Caco-2 (cell line): ENCODE results near the gene KRT16. TPM values are rescaled to one million over a fixed set of nuclear protein-coding genes. Genes with fewer than 3 reads are reported as not detected.

Source experiments
- BruUV-seq: library from RNA; stranded (reverse); fragments of 400-500 nt; replicated peaks from 2 replicates; lab custom pipeline; 2021; lab: Mats Ljungman, UMichigan
- CTCF ChIA-PET: fragments of 300-600 bp; sonication (Branson Sonifier 250); formaldehyde crosslinking; loops from one replicate; lab custom pipeline; 2022; ENCODE audit warnings: antibody characterized with exemption; lab: Charles Lee
- POLR2A ChIA-PET: fragments of 300-600 bp; sonication (Branson Sonifier 250); formaldehyde crosslinking; loops from one replicate; lab custom pipeline; 2022; ENCODE audit warnings: antibody characterized with exemption; lab: Charles Lee
- DNase-seq, 2 experiments: peaks; one replicate each; pipeline versions ENCODE4 v3.0.0 to v3.0.0-alpha.2; 2020 to 2022
- H3K27me3 ChIP-seq: replicated peaks from 2 replicates; pipeline ENCODE4 v1.6.0; 2011; ENCODE audit warnings: low read length; ENCODE audit not compliant: control insufficient read depth, insufficient read depth
- H3K36me3 ChIP-seq: 2 replicates; pipeline ENCODE4 v1.5.1; 2011; ENCODE audit warnings: low read length; ENCODE audit not compliant: control insufficient read depth, insufficient read depth
- H3K4me1 ChIP-seq: fragments of 250-450 bp; sonication (Bioruptor Pico); 2 replicates; pipeline ENCODE4 v1.5.1; 2020; ENCODE audit warnings: mild to moderate bottlenecking
- H3K4me3 ChIP-seq: 2 replicates; pipeline ENCODE4 v1.5.1; 2011; ENCODE audit warnings: low read depth, mild to moderate bottlenecking, control low read depth, low read length
- H3K9me3 ChIP-seq: fragments of 250-450 bp; sonication (Bioruptor Pico); 2 replicates; pipeline ENCODE4 v1.5.1; 2020; ENCODE audit warnings: mild to moderate bottlenecking, moderate library complexity
- H3K27ac Mint-ChIP-seq: one replicate; pipeline ENCODE4 v1.8.0; 2022; ENCODE audit warnings: mixed read lengths; ENCODE audit not compliant: unreplicated experiment
- H3K27me3 Mint-ChIP-seq: one replicate; pipeline ENCODE4 v1.8.0; 2022; ENCODE audit warnings: mixed read lengths; ENCODE audit not compliant: insufficient read depth, unreplicated experiment
- H3K36me3 Mint-ChIP-seq: one replicate; pipeline ENCODE4 v1.8.0; 2022; ENCODE audit warnings: mild to moderate bottlenecking, mixed read lengths; ENCODE audit not compliant: insufficient read depth, unreplicated experiment
- H3K4me1 Mint-ChIP-seq: one replicate; pipeline ENCODE4 v1.8.0; 2022; ENCODE audit warnings: low read depth, mixed read lengths; ENCODE audit not compliant: unreplicated experiment
- H3K4me3 Mint-ChIP-seq: one replicate; pipeline ENCODE4 v1.8.0; 2022; ENCODE audit warnings: mild to moderate bottlenecking, moderate library complexity, mixed read lengths; ENCODE audit not compliant: unreplicated experiment
- H3K9me3 Mint-ChIP-seq: one replicate; pipeline ENCODE4 v1.8.0; 2022; ENCODE audit warnings: mixed read lengths; ENCODE audit not compliant: unreplicated experiment
- intact Hi-C: fragments of 100-400 bp; cut with micrococcal nuclease; formaldehyde crosslinking; loops from one replicate; pipeline ENCODE4 v1.10.0; 2022; ENCODE audit not compliant: unreplicated experiment
- total RNA-seq: library from RNA; stranded (reverse); gene quantifications from 2 replicates; pipeline ENCODE4 v1.2.3, GENCODE V29; 2022
- TF ChIP-seq, protein P1 (sequence below), 2 experiments: fragments of 200-600 bp in 1 of 2; IDR thresholded peaks; 1 replicate in 1 of 2; 2 replicates in 1 of 2; pipeline versions ENCODE4 v1.5.1 to v1.8.0; 2011 to 2022; ENCODE audit warnings: antibody characterized with exemption in 1 of 2, control low read depth in 1 of 2, inconsistent platforms in 1 of 2, low read depth in 1 of 2, low read length in 1 of 2, mild to moderate bottlenecking in 1 of 2, moderate library complexity in 1 of 2; ENCODE audit not compliant: insufficient read depth in 1 of 2, severe bottlenecking in 1 of 2, unreplicated experiment in 1 of 2

The KRT16 gene
- total RNA-seq, 1 experiment from 2014 or later: not detected

DNA sequence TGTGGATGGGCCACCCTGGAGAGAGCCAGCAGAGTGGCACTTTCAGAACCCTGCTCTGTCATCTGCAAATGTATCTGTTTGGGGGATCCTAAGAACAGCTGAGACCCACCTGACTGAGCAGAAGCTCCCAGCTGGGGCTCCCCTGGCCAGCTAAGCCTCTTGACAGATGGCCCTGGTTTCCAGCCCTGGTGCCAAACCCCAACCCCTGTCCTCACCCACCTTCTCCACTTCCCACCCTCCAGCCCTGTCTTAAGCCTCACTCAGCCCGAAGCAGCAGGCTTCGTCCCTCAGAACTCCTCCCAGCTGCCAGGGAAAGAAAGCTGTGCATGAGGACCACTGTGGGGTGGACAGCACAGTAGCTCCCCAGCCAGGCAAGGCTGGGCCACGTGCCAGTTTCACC is 37.2 kb downstream of the KRT16 start:
- CTCF ChIA-PET: interaction anchor here (1.2 kb wide), 1 partner anchor 88 kb away, joined by 4 read pairs; no protein-coding TSS in a partner anchor
- no peaks in the 10 kb centered on the region for H3K27me3 Mint-ChIP-seq
- H3K27ac Mint-ChIP-seq: no peak overlapping the region
- H3K27me3 ChIP-seq: peaks cover 2% of the 10 kb centered on the region; the same call in 1 of the 2 replicates
- intact Hi-C loops: no loop called here
- no peaks in the 10 kb centered on the region for H3K36me3 Mint-ChIP-seq
- no peaks in the 10 kb centered on the region for H3K9me3 ChIP-seq
- H3K4me1 ChIP-seq: 0 out of 2 replicates have a peak, but pooled peaks cover 4% of the 10 kb centered on the region
- no peak overlapping the region for H3K4me3 ChIP-seq
- H3K36me3 ChIP-seq: no peaks in the 10 kb centered on the region
- TF ChIP-seq, protein P1, sequence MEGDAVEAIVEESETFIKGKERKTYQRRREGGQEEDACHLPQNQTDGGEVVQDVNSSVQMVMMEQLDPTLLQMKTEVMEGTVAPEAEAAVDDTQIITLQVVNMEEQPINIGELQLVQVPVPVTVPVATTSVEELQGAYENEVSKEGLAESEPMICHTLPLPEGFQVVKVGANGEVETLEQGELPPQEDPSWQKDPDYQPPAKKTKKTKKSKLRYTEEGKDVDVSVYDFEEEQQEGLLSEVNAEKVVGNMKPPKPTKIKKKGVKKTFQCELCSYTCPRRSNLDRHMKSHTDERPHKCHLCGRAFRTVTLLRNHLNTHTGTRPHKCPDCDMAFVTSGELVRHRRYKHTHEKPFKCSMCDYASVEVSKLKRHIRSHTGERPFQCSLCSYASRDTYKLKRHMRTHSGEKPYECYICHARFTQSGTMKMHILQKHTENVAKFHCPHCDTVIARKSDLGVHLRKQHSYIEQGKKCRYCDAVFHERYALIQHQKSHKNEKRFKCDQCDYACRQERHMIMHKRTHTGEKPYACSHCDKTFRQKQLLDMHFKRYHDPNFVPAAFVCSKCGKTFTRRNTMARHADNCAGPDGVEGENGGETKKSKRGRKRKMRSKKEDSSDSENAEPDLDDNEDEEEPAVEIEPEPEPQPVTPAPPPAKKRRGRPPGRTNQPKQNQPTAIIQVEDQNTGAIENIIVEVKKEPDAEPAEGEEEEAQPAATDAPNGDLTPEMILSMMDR (IDR thresholded peaks at IDR 0.05; ENCODE audit: insufficient read depth in 1 of 2, low read depth in 1 of 2, low read length in 1 of 2, severe bottlenecking in 1 of 2, unreplicated experiment in 1 of 2): no peak
- POLR2A ChIA-PET: no interaction called here
- H3K4me3 Mint-ChIP-seq: no peak overlapping the region
- no peak for DNase-seq
- BruUV-seq: no TSS peak
- peaks cover 8% of the 10 kb centered on the region for H3K4me1 Mint-ChIP-seq
- H3K9me3 Mint-ChIP-seq: no peaks in the 10 kb centered on the region

DNA sequence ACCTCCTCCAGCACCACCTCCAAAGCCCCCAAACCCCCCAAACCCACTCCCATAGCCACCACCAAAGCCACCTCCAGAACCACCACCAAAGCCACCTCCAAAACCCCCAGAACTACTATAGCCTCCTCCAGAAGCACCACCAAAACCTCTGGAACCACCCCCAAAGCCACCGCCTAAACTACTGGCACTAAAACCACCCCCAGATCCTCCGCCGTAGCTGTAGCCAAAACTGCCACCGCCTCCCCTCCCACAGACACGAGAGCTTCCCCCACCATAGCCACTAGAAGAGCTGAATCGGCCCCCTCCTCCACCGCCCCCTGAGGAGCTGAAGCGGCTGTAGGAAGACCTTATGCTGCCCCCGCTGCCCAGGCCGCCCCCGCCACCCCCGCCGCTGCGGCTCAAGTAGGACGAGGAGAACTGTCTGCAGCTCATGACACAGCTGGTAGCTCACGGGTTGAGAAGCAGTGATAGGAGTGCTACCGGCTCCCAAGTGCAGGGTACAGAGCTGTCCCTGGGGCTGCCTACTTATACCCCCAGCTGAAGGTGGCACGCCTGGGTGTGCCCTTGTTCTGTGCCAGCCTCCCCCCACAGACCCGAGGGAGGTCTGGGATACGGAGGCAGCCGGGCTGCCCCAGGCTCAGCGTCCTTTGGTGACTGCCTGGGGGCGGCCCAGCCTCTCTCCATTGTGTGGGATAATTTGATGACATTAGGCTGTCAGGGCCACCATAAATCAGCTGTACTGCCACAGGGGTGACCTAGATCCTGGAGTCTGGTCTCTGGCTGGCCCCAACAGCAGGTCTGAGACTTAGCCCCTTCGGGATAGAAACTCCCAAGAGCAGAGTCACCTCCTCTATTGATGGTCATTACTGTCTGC is 40.8 kb downstream of the KRT16 start, which contains the start of gene KRT9:
TSS of gene KRT9 (minus strand) at position 499 of the 874 bp plus-strand sequence. CDS start at position 432, 67 bp downstream.
- Mint-ChIP-seq H3K27me3 (no peaks in the 10 kb centered on the region), H3K4me1 (peaks cover 8% of the 10 kb centered on the region), H3K27ac (no peak within 1 kb of the TSS), H3K36me3 (no peaks in the 10 kb centered on the region), H3K9me3 (no peaks in the 10 kb centered on the region), H3K4me3 (no peak within 1 kb of the TSS)
- Histone ChIP-seq H3K4me3 (no peak within 1 kb of the TSS), H3K9me3 (no peaks in the 10 kb centered on the region), H3K4me1 (no peaks in the 10 kb centered on the region), H3K36me3 (no peaks in the 10 kb centered on the region), H3K27me3 (peaks cover 2% of the 10 kb centered on the region; the same call in 1 of the 2 replicates)
- no peak for DNase-seq
- TF ChIP-seq, protein P1 (IDR thresholded peaks at IDR 0.05; ENCODE audit: insufficient read depth in 1 of 2, low read depth in 1 of 2, low read length in 1 of 2, severe bottlenecking in 1 of 2, unreplicated experiment in 1 of 2): no peak
- CTCF ChIA-PET: interaction anchor here (0.7 to 3.2 kb wide), 2 partner anchors 23 to 27 kb away, joined by 8 to 9 read pairs; no protein-coding TSS in a partner anchor
- POLR2A ChIA-PET: no interaction called here
- no TSS peak for BruUV-seq
- intact Hi-C loops: no loop called here

DNA sequence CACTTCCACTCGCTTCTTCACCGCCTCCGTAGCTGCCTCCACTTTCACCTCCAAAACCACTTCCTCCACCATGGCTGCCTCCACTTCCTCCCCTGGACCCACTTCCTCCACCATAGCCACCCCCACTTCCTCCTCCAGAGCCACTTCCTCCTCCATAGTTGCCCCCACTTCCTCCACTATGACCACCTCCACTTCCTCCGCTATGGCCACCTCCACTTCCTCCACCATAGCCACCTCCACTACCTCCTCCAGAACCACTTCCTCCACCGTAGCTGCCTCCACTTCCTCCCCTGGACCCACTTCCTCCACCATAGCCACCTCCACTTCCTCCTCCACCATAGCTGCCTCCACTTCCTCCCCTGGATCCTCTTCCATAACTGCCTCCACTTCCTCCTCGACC is 45.2 kb downstream of the KRT16 start:
- Histone ChIP-seq H3K4me3 (no peak overlapping the region), H3K27me3 (no peaks in the 10 kb centered on the region), H3K4me1 (0 out of 2 replicates have a peak, but pooled peaks cover 5% of the 10 kb centered on the region), H3K36me3 (no peaks in the 10 kb centered on the region), H3K9me3 (no peaks in the 10 kb centered on the region)
- Mint-ChIP-seq H3K27me3 (no peaks in the 10 kb centered on the region), H3K27ac (no peak overlapping the region), H3K4me1 (peaks cover 11% of the 10 kb centered on the region), H3K36me3 (no peaks in the 10 kb centered on the region), H3K4me3 (no peak overlapping the region), H3K9me3 (no peaks in the 10 kb centered on the region)
- intact Hi-C loops: no loop called here
- CTCF ChIA-PET: interaction anchor here (1.0 kb wide), 1 partner anchor 32 kb away, joined by 3 read pairs; no protein-coding TSS in a partner anchor
- BruUV-seq: no TSS peak
- POLR2A ChIA-PET: no interaction called here
- TF ChIP-seq, protein P1 (IDR thresholded peaks at IDR 0.05; ENCODE audit: insufficient read depth in 1 of 2, low read depth in 1 of 2, low read length in 1 of 2, severe bottlenecking in 1 of 2, unreplicated experiment in 1 of 2): no peak
- no peak for DNase-seq
